T47D (cell line): ENCODE measurements around the gene UBR2.

Experiments used
- DNase-seq, 2 experiments: peaks; one replicate each; pipeline versions ENCODE4 v3.0.0 to v3.0.0-alpha.2; 2011 to 2012; ENCODE audit warnings: low read depth in 1 of 2, low spot score in 1 of 2
- JUND ChIP-seq: IDR thresholded peaks from 2 replicates; pipeline ENCODE4 v1.6.1; 2012; ENCODE audit warnings: low read depth
- in situ Hi-C: cut with HindIII; loops from 2 replicates; pipeline ENCODE4 v1.10.0; 2016; ENCODE audit warnings: low sequenced_read_pairs, low pct_unique_long_range_greater_than_20kb

Gene UBR2

GRCh38 chr6:42742116-42742894 is 178.5 kb downstream of the UBR2 start:
- no peak for TF ChIP-seq JUND
- in situ Hi-C loops = no loop called here
- no peak for DNase-seq
